ENCODE measurements around the gene CCT6A.
"Not testable (repeated sequence)": the region's sequence is repeated elsewhere in the genome, so short reads cannot be mapped to it uniquely, and the experiment has no call there.

The CCT6A gene, protein sequence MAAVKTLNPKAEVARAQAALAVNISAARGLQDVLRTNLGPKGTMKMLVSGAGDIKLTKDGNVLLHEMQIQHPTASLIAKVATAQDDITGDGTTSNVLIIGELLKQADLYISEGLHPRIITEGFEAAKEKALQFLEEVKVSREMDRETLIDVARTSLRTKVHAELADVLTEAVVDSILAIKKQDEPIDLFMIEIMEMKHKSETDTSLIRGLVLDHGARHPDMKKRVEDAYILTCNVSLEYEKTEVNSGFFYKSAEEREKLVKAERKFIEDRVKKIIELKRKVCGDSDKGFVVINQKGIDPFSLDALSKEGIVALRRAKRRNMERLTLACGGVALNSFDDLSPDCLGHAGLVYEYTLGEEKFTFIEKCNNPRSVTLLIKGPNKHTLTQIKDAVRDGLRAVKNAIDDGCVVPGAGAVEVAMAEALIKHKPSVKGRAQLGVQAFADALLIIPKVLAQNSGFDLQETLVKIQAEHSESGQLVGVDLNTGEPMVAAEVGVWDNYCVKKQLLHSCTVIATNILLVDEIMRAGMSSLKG

GRCh38 chr7:56051339-56052191 is at the start of gene CCT6A, which contains the start of gene PSPH:
Gene CCT6A, plus strand, starts transcription at chr7:56051765. Its CDS starts 84 bp downstream, at chr7:56051849.
Gene PSPH, minus strand, starts transcription at chr7:56051444. Its CDS starts 30,232 bp downstream, at chr7:56021212.
- DNase-seq, result peak; percentile 99

GRCh38 chr7:56003749-56004148 is 47.8 kb upstream of the CCT6A start:
- no peak for DNase-seq

GRCh38 chr7:56007167-56007652 is 44.4 kb upstream of the CCT6A start:
- no peak for DNase-seq

GRCh38 chr7:56007891-56008290 is 43.7 kb upstream of the CCT6A start:
- DNase-seq, result no peak

DNA sequence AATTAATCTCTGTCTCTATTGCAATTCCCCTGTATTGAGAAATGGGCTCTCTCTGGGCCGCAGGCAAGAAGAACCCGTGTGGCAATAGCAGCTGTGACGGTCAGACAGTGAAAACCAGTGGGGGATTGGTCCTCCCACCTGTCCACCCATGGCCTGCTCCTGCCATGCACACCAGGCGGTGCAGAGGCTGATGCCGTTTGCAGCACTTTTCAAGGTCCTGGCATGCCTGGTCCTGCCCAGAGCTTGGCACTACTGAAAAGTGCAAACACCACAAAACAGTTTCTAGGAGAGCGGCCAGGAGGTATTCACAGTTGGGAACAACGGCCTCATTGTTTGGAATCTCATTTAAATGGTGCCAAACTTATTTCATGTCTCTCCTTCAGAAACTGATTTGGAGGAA is 41.9 kb upstream of the CCT6A start:
- DNase-seq, result no peak

DNA sequence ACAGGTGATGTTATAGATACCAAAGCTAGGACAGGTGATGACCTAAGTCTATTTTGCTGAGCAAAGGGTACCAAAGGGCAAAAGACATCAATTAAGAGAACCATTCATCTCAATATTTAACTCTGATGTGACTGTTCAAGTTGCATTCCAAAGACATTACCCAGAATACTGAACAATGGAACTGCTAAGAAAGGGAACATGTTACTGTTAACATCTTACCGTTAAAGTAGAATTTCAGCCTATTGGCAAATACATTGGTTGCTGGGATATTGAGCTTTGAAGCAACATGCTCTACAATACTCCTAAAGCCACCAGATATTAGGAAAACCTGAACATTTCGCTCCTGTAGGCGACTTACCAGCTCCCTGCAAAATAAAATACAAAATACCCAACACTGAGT is 34.5 kb upstream of the CCT6A start:
- DNase-seq, result not testable (repeated sequence)

- no peak for DNase-seq
Measured at GRCh38 chr7:56019501-56019900, 32.1 kb upstream of the CCT6A start.

DNA sequence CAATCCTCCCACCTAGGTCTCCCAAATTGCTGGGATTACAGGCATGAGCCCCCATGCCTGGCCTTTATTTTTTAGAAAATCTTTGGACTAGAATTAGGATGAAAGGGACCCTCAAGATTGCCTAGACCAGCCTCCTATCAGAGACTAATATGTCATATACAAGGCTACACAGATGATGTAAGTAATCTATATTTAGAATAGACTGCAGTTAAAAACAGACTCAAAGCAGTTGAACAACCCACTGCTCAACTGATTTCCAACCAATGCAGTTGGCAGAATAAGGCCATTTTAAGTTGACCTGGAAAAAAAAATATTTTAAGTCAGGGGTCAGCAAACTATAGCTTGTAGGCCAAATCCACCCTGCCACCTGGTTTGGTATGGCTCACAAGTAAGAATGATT is 28.1 kb upstream of the CCT6A start:
- DNase-seq, result no peak

DNA sequence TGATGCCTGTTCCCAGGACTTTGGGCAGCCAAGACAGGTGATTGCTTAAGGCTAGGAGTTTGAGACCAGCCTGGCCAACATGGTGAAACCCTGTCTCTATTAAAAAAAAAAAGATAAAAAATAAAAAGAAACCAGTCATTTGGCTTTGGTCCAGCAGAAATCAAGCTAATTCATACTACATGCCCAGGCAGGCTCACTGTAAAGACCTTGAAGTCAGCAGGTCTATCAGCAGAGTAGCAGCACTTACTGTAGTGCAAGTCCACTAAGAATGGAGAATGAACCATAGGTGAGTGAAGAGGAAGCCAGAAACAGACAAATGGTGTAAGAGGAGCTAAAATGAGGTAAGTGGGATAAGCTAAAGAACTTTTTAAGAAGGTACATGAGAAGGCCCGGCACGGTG is 25.0 kb upstream of the CCT6A start:
- DNase-seq, result no peak

- DNase-seq, result no peak
Measured at GRCh38 chr7:56028942-56029630, 22.5 kb upstream of the CCT6A start.

DNA sequence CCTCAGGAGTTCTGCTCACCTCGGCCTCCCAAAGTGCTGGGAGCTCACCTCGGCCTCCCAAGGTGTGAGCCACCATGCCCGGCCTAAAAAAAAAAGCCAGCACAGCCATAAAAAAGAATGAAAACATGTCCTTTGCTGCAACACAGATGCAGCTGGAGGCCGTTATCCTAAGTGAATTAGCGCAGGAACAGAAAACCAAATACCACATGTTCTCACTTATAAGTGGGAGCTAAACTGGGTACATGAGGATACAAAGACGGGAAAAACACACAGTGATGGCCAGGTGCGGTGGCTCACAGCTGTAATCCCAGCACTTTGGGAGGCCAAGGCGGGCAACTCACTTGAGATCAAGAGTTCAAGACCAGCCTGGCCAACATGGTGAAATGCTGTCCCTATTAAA is 21.2 kb upstream of the CCT6A start:
- no peak for DNase-seq

DNA sequence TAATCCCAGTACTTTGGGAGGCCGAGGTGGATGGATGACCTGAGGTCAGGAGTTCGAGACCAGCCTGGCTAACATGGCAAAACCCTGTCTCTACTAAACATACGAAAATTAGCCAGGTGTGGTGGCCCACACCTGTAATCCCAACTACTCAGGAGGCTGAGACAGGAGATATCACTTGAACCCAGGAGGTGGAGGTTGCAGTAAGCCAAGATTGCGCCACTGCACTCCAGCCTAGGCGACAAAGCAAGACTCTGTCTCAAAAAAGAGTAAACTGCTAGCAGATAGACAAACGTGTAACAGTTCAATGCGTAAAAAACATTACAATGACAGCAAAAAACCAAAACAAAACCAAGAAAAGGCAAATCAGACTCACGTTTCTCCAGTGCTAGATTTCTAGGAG is 20.0 kb upstream of the CCT6A start:
- not testable (repeated sequence) for DNase-seq

DNA sequence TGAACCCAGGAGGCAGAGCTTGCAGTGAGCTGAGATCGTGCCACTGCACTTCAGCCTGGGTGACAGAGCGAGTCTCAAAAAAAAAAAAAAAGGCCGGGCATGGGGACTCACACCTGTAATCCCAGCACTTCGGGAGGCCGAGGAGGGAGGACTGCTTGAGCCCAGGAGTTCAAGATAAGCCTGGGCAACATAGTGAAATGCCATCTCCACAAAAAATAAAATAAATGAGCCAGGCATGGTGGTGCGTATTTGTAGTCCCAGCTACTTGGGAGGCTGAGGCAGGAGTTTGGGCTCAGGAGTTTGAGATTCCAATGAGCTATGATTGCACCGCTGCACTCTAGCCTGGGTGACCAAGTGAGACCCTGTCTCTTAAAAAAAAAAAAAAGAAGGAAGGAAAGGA is 19.0 kb upstream of the CCT6A start:
- DNase-seq, result not testable (repeated sequence)

- DNase-seq, result peak; percentile 81
Measured at GRCh38 chr7:56033671-56034432, 17.7 kb upstream of the CCT6A start.

- DNase-seq, result no peak
Measured at GRCh38 chr7:56040730-56041129, 10.8 kb upstream of the CCT6A start.

- DNase-seq, result not testable (repeated sequence)
Measured at GRCh38 chr7:56045758-56046157, 5.8 kb upstream of the CCT6A start.

DNA sequence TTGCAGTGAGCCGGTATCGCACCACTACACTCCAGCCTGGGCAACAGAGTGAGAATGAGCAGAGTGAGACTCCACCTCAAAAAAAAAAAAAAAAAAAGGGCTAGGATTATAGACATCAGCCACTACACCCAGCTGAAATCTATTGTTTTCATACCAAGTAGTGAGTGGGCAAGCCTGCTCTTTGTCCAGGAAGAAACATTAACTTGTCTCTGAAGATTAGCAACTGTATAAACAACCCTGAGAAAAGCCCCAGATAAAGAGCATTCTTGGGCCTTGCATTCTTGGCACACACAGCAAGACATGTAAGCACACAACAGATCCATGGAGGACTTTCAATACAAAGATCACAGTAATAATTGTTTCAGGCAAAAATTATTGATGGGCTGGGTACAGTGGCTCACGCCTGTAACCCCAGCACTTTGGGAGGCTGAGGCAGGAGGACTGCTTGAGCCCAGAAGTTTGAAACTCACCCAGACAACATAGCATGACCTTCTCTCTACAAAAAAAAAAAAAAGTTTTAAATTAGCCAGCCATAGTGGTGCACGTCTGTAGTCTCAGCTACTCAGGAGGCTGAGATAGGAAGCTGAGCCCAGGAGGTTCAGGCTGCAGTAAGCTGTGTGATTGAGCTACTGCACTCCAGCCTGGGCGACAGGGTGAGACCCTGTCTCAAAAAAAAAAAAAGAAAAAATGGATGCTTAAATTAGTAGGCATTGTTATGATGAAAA is 4.7 kb upstream of the CCT6A start:
- DNase-seq, result no peak

DNA sequence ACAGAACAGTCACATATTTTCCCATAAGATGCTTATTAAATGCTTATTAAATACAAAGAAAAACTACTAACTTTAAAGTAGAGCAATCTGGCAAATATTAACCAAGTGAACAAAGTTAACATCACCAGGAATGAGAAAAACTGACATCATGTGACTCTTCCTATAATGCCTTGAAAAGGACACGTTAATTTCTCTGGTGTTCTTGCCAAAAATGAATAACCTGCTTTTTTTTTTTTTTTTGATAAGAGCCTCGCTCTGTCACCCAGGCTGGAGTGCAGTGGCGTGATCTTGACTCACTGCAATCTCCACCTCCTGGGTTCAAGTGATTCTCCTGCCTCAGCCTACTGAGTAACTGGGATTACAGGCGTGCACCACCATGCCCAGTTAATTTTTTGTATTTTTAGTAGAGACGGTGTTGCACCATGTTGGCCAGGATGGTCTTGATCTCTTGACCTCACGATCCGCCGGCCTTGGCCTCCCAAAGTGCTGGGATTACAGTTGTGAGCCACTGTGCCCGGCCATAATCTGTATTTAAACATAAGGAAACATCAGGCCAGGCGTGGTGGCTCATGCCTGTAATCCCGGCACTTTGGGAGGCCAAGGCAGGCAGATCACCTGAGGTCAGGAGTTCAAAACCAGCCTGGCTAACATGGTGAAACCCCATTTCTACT is 4.0 kb upstream of the CCT6A start:
- not testable (repeated sequence) for DNase-seq

DNA sequence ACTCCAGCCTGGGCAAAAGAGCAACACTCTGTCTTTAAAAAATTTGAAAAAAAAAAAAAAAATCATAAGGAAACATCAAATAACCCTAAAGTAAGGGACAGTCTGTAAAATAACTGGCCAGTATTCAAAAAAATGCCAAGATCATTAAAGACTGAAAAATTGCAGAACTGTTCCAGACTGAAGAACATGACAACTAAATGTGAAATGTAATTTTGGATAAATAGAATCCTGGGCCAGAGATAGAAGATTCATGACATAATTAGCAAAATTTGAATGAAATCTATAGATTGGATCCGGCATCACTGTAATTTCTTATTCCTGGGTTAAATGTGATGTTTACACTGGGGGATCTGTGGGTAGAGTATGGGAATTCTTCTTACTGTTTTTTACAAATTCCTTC is 3.3 kb upstream of the CCT6A start:
- DNase-seq, result no peak

DNA sequence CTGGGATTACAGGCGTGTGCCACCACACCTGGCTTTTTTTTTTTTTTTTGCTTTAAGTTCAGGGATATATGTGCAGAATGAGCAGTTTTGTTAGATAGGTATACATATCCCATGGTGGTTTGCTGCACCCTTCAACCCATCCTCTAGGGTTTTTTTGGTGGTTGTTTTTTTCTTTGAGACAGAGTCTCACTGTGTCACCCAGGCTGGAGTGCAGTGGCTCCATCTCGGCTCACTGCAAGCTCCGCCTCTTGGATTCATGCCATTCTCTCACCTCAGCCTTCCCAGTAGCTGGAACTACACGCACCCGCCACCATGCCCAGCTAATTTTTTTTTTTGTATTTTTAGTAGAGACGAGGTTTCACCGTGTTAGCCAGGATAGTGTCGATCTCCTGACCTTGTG is 2.8 kb upstream of the CCT6A start:
- DNase-seq, result not testable (repeated sequence)

GRCh38 chr7:56051053-56051338 is 569 bp upstream of the CCT6A start:
- DNase-seq, result no peak

Measured in left hindlimb (tissue), 1 donor.